GM19324 (cell line): ENCODE measurements around the gene LHFPL3.

Experiments used
- ATAC-seq: cut with Tn5 transposase; IDR thresholded peaks from one replicate; pipeline ENCODE4 v1.9.1; 2021; ENCODE audit warnings: mild to moderate bottlenecking, moderate library complexity; ENCODE audit not compliant: unreplicated experiment, low FRiP score

Gene LHFPL3

GRCh38 chr7:104878577-104878976, 550.2 kb downstream of the LHFPL3 start:
- peak; percentile 81 for ATAC-seq

GRCh38 chr7:104883248-104883717, 554.9 kb downstream of the LHFPL3 start:
- ATAC-seq = no peak

GRCh38 chr7:104883718-104884452, 555.5 kb downstream of the LHFPL3 start:
- peak; percentile 73 for ATAC-seq

- no peak for ATAC-seq
Observed at GRCh38 chr7:104886651-104887050, 558.2 kb downstream of the LHFPL3 start.

GRCh38 chr7:104890216-104890615, 561.8 kb downstream of the LHFPL3 start:
- no peak for ATAC-seq

GRCh38 chr7:104891949-104892348, 563.5 kb downstream of the LHFPL3 start:
- no peak for ATAC-seq

GRCh38 chr7:104894314-104894713, 565.9 kb downstream of the LHFPL3 start:
- no peak for ATAC-seq

GRCh38 chr7:104894726-104895521, 566.5 kb downstream of the LHFPL3 start:
- ATAC-seq = no peak

GRCh38 chr7:104895522-104896236, 567.3 kb downstream of the LHFPL3 start:
- peak; percentile 36 for ATAC-seq

GRCh38 chr7:104898434-104898833, 570.0 kb downstream of the LHFPL3 start:
- ATAC-seq = no peak

GRCh38 chr7:104900525-104901239, 572.3 kb downstream of the LHFPL3 start:
- ATAC-seq = no peak

GRCh38 chr7:104901240-104901619, 572.8 kb downstream of the LHFPL3 start:
- ATAC-seq = no peak

GRCh38 chr7:104902183-104902582, 573.8 kb downstream of the LHFPL3 start:
- ATAC-seq = no peak

- ATAC-seq = no peak
Observed at GRCh38 chr7:104903044-104903443, 574.6 kb downstream of the LHFPL3 start.

GRCh38 chr7:104903846-104904245, 575.4 kb downstream of the LHFPL3 start:
- no peak for ATAC-seq

GRCh38 chr7:104906032-104906431, 577.6 kb downstream of the LHFPL3 start:
- ATAC-seq = no peak

GRCh38 chr7:104906556-104906955, 578.2 kb downstream of the LHFPL3 start:
- ATAC-seq = no peak

- no peak for ATAC-seq
Observed at GRCh38 chr7:104908636-104909035, 580.2 kb downstream of the LHFPL3 start.

GRCh38 chr7:104909096-104909495, 580.7 kb downstream of the LHFPL3 start:
- ATAC-seq = no peak

- no peak for ATAC-seq
Observed at GRCh38 chr7:104914421-104914820, 586.0 kb downstream of the LHFPL3 start.
